GM04503 (cell line): ENCODE measurements around the gene IFT52.
A peak's percentile ranks its signal among the peaks of the same experiment; 100 is the strongest.
"Not testable (repeated sequence)": the region's sequence is repeated elsewhere in the genome, so short reads cannot be mapped to it uniquely, and the experiment has no call there.

Experiments used
- DNase-seq: peaks from one replicate; pipeline ENCODE4 v3.0.0-alpha.2; 2012; ENCODE audit warnings: low read depth

IFT52 gene

DNA sequence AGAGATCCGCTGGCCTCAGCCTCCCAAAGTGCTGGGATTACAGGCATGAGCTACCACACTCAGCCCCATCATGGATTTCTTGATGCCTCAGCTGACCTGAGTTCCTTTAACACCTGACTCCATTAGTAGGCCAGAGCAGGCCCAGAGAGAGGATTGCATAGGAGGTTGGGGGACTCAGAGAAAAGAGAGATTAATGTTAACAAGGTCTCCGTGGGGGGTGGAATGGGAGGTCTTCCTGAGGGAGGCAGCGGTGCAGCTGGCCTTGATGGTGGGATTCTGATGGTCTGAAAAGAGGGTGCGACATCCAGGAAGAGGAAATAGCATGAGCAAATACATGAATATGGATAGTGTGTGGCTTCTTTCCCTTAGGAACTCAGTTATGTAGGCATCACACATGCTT lies 22.0 kb upstream of the IFT52 start:
- no peak for DNase-seq

DNA sequence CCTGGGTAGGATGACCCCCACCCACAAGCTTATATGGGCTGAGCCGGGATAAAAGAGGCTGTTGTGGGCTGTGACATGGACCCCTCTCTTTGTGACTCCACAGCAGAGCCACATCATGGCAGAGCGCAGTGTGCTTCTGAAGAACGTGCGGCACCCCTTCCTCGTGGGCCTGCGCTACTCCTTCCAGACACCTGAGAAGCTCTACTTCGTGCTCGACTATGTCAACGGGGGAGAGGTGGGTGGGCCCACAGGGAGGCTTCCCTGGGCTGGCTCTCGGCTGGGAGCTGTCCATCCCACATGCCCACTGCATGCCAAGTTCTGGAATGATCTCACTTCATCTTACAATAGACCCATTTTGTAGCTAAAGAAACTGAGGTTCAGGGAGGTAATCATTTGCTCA lies 21.5 kb upstream of the IFT52 start:
- DNase-seq = no peak

DNA sequence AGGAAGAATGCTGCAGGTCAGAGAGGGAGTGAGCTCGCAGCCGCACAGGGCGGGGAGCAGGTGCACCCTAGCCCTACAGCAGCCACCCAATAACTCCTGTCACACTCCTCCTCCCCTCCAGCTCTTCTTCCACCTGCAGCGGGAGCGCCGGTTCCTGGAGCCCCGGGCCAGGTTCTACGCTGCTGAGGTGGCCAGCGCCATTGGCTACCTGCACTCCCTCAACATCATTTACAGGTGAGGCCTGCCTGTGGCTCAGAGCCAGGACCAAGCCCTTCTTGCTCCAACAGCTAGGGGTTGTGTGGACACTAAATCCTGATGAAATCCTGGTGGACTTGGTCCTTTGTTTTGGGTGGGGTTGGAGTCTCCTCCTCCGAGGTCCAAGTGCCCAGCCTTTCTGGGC lies 20.2 kb upstream of the IFT52 start:
- no peak for DNase-seq

DNA sequence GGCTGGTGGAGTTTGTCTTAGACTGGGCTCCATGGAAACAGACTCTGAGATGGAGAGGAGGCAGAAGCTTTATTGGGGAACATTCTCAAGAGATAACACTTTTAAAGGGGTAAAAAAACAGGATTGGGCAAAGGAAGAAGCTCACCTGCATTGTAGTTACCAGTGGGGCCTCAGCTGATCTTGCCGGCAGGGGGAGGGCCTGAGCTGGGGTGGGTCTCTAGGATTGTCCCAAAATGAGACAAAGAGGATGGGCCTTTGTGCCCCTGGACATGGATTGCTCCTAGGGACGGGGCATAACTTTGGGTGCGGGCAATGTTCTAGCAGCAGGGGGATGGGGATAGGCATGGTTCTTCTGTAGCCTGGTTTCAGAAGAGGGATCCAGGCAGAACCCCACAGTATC lies 19.4 kb upstream of the IFT52 start:
- DNase-seq = no peak

DNA sequence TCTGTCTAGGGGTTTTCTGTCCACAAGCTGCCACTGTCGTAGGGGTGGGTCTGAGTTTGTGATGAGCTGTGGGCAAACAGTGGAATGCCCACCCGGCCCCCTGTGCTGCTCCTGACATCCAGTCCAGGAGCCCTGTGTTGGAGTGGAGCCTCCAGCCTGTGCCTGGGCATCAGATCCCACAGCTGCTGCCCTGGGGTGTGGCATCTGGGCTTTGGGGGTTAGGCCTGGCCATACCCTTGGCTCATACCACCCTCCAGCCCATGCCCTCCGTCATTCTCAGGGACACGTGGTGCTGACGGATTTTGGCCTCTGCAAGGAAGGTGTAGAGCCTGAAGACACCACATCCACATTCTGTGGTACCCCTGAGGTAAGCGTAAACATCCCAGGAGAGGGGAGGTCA lies 19.0 kb upstream of the IFT52 start:
- no peak for DNase-seq

DNA sequence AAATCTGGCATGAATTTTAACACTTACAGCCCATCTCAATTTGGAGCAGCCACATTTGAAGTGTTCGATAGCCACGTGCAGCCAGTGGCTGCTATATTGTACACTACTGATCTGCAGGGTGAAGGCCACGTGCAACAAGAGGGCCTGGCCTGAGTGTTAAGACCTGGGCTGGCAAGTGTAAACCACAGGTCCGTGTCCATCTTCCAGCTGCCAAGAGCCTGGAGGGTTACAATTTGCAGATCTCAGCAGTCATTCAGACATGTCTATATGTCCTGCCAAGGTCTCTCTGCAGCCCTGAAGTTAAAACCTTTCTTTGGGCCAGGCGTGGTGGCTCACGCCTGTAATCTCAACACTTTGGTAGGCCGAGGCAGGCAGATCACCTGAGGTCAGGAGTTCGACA lies 17.8 kb upstream of the IFT52 start:
- no peak for DNase-seq

DNA sequence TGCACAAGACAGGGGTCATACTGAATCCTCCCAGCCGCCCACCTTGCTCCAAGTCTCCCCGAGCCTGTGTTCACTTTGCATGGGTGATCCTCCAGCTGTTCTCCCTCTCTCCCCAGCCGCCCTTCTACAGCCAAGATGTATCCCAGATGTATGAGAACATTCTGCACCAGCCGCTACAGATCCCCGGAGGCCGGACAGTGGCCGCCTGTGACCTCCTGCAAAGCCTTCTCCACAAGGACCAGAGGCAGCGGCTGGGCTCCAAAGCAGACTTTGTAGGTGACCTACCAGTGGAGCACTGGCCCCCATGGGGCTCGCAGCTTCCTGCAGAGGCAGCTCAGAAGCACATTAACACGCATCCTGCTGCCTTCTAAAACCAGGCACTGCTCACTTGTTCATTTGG lies 14.6 kb upstream of the IFT52 start:
- no peak for DNase-seq

DNA sequence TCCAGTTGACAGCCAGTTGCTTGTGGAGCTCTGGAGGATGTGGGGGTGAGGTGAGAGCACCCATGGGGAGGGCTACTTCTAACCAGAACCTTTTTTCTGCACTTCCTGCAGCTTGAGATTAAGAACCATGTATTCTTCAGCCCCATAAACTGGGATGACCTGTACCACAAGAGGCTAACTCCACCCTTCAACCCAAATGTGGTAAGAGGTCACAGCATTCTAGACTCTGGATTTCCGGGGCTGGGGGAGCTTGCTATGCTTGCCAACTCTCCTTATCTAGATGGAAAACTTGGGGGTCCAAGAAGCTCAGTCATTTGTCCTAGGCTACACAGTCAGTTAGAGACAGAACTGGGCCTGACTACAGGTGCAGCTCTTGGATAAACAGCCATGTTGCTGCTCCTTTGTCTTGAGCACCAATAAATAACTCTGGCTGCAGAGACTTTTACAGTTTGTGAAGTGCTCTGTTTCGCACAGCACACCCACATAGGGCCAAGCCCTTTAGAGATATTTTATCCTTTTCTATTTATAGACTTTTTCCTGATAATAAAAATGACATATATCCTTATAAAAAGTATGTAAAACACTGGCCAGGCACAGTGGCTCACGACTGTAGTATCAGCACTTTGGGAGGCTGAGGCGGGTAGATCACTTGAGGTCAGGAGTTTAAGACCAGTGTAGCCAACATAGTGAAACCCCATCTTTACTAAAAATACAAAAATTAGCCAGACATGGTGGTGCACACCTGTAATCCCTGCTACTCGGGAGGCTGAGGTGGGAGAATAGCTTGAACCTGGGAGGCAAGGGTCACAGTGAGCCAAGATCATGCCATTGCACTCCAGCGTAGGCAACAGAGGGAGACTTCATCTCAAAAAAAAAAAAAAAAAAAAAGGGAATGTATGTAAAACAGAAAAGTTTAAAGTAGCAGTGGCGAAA lies 10.6 kb upstream of the IFT52 start:
- no peak for DNase-seq

DNA sequence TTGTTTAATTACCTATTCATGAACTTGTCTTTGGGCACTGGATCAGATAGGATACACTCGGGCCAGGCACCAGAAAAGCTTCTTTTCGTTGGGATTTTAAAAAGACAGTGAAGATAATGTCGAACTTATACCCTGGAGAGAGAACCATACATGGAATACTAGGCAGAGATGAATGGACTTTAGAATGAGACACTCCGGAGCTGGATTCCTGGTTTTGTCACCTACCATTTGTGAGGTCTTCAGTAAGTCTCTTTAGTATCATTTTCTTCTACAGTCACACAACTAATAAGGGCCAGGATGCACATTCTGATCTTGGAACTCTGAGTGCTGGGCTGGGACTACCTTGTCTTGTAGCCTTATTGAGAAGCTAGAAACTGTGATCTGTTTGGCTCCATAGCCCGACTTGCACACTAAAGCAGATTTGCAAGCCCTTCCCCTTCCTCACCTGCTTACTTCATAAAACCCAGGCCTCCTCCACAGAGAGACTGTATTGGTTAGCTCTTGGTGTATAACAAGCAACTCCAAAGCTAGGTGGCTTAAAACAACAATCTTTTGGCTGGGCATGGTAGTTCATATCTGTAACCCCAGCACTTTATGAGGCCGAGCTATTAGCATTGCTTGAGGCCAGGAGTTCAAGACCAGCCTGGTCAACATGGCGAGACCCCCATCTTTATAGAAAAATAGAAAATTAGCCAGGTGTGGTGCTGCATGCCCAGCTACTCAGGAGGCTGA lies 7.4 kb upstream of the IFT52 start:
- DNase-seq = no peak

DNA sequence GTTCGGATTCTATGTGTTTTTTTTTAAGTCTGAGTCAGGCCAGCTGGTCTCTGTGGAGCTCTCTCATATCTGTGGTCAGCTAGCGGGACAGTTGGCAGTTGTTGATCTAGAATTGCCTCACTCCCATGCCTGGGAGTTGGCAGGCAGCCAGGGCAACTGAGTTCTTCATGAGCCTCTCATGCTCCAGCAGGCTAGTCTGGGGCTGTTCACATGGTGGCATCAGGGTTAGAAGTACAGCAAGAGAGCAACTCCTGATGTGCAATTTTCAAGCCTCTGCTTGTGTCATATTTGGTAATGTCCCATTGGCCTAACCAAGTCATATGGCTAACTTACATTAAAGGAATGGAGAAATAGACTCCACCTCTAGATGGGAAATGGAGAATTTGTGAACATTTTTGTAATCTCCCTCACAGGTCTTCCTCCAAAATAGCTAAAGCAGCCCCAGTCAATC lies 6.7 kb upstream of the IFT52 start:
- DNase-seq = peak; percentile 92

DNA sequence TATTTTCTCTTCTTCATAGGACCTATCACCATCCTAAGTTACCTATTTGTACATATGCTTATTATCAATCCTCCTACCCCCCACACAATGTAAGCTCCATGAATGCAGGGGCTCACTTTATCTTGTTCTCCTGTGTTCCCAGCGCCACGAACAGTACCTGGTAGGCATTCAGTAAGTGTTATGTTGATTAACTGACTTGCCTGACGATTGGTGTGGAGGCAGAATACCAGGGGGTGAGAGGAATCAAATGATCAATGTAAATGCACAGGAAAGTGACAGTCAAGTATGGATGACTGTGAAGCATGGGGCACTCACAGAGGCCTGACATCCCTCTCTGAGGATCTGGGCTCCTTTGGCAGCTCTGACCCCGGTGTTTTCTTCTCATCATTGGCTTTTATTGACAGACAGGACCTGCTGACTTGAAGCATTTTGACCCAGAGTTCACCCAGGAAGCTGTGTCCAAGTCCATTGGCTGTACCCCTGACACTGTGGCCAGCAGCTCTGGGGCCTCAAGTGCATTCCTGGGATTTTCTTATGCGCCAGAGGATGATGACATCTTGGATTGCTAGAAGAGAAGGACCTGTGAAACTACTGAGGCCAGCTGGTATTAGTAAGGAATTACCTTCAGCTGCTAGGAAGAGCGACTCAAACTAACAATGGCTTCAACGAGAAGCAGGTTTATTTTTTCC lies 6.1 kb upstream of the IFT52 start:
- peak; percentile 71 for DNase-seq

DNA sequence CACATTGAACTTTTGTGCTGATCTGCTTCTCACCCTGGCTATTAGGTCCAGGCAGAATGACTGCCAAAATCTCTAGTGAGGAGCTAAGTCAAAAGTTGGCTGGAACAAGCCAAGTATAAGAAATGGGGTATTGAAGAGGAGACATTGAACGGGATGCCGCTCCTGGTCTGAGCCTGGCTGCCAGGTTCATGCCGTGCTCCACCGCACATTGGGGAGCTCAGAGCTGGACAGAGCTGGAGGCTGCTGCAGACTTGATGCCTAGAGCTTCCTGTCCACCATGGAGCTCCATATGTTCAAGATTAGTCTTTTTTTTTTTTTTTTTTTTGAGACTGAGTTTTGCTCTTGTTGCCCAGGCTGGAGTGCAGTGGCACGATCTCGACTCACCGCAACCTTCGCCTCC lies 4.1 kb upstream of the IFT52 start:
- no peak for DNase-seq

DNA sequence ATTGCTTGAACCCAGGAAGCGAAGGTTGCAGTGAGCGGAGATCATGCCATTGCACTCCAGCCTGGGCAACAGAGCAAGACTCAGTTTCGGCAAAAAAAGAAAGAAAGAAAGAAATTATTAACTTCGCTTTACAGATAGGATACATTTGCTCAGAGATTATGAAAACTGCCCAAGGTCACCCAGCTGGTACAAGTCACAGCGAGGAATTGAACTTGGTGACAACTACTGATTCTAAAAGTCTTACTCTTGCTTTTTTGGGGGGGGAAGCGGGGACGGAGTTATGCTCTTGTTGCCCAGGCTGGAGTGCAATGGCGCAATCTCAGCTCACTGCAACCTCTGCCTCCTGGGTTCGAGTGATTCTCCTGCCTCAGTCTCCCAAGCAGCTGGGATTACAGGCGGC lies 2.2 kb upstream of the IFT52 start:
- DNase-seq = not testable (repeated sequence)

DNA sequence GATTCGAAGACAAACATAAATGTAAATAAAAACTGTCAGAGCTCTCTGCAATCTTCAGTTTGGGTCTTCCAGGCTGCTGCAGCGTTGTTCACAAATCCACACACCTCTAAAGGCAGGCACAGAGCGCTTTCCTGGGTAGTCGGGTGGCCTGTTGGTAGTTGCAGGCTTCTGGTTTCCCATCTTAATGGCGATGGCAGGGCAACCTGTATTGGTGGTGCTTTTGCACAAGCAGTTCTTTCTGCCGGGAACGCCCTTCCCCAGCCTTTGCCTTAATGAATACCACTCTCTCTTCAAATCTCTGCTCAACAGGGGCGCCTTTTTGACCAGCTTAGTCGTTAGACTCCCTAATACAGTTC lies 723 bp upstream of the IFT52 start:
- DNase-seq = no peak

DNA sequence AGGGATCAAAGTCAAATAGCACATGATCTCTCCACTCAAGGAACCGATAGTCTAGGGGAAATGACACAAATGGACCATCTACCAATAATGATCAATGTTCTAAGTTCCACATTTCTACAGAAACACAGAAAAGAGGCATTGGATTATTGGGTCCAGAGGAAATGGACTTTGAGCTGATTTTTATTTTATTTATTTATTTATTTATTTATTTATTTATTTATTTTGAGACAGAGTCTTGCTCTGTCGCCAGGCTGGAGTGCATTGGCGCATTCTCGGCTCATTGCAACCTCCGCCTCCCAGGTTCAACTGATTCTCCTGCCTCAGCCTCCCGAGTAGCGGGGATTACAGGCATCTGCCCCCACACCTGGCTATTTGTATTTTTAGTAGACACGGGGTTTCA lies 11.2 kb downstream of the IFT52 start:
- not testable (repeated sequence) for DNase-seq

DNA sequence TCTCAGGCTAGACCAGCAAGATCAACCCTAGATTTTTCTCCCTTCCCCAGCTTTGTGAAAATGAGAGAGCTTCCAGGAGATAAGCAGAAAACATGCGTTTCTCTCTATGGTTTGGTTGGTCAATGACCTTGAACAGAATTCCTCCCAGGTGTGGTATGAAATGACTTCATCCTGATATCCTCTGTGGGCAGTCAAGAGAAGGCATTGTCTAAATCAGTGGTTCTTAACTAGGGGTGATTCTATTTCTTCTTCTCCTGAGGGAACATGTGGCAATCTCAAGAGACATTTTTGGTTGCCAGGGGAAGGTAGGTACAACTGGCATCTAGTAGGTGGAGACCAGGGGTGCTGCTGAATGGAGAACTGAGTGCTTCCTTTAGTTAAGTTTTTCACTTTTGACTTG lies 12.4 kb downstream of the IFT52 start:
- DNase-seq = no peak

DNA sequence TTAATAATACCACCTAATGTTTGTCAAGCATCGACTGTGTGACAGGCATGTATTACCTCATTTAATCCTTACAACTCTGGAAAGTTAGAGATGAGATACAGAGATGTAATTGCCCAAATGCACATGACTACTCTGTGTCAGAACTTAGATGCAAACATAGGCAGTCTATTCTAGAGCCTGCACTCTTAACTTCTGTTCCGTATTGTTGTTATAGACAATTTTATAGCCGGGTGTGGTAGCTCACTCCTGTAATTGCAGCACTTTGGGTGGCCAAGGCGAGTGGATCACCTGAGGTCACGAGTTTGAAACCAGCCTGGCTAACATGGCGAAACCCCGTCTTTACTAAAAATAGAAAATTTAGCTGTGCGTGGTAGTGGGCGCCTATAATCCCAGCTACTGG lies 15.0 kb downstream of the IFT52 start:
- DNase-seq = no peak

DNA sequence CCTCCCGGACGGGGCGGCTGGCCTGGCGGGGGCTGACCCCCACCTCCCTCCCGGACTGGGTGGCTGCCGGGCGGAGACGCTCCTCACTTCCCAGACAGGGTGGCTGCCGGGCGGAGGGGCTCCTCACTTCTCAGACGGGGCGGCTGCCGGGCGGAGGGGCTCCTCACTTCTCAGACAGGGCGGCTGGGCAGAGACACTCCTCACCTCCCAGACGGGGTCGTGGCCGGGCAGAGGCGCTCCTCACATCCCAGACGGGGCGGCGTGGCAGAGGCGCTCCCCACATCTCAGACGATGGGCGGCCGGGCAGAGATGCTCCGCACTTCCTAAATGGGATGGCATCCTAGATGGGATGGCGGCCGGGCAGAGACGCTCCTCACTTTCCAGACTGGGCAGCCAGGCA lies 16.5 kb downstream of the IFT52 start:
- not testable (repeated sequence) for DNase-seq

DNA sequence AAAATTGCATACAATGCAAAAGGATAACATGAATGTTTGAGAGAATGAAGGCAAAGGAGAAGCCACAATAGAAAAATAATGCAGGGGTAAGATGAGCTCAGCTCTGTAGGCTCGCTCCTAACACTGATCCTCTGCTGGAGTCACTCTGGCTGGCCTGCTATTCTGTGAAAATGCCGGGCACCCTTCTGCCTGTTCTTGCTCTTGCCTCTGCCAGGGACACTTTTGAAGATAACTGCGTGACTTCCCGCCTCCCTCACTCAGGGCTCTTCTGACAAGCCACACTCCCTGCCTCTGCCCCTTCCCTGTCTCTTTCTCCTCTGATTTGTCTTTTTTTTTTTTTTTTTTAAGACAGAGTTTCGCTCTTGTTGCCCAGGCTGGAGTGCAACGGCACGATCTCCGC lies 40.9 kb downstream of the IFT52 start:
- DNase-seq = no peak

DNA sequence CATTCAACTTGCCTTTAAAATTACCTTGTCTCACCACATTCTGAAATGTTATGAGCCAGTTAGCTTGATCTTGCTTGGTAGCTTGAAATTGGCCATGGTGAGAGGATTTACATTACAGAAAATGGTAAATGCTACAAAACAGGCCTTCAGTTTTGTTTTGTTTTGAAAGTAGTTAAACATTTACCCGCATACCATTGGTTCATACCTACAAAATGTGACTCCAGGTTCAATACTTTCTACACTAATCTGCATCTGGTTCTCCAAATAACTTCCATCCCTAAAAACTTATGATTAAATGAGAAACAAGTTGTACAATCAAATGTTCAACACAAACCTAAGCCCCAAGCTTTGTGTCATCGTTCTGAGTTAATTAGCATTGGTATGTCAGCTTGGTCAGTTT lies 45.7 kb downstream of the IFT52 start:
- DNase-seq = no peak

DNA sequence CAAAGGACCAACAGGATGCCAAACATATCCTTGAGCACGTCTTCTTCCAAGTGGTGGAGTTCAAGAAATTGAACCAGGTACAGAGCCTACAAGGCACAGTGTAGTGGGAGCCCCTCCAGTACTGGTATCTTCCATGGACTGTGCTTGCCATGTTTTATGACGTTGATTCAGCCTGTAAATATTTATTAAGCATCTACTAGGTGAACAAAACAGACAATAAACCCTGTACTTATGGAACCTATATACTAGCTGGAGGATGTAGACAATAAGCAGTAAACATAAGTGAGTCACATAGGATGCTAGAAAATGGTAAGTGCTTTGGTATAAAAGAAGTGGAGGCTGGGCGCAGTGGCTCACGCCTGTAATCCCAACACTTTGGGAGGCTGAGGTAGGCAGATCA lies 51.8 kb downstream of the IFT52 start:
- DNase-seq = no peak

DNA sequence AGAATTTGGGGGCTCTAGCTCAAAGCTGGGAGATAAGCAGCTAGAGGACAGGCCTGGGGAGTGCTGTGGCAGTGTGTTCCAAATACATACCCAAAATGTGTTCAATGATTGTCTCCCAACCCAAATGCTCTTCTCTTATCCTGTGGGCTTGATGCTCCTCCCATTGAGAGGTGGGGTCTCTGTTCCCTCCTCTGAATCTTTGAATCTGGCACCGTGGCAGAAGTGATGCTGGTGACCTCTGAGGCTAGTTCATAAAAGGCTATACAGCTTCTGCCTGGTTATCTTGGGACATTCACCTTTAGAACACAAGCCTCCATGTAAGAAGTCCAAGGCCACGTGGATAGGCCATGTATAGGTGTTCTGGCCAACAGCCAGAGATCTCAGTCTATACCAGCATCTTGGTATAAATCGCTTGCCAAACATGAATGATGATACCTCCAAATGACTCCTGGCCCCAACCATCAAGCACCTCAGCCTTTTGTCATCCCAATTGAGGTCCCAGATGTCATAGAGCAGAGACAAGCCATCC lies 60.3 kb downstream of the IFT52 start:
- DNase-seq = no peak
